ENCODE data around the gene CBLL2.

Gene CBLL2

DNA sequence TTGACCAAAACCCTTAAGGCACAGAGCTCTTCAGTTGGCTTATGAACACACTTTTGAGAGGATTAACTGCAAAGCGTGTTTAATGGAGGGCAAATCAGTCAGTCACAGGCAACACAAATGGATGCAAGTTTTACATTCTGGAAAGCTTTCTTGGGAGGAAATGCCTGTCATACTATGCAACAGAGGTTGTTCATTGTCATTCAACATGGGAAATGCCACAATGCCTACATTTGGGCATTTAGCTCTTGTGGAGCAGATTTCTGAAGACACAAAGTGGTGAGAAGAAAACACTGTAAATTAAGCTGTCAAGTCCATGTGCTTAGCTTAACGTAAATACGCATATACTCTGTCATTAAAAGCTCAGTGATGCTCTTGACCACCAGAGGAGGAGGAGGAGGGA, 41.1 kb downstream of the CBLL2 start:
- no peak for DNase-seq (ENCODE audit: low read depth)
- TF ChIP-seq, protein P1, sequence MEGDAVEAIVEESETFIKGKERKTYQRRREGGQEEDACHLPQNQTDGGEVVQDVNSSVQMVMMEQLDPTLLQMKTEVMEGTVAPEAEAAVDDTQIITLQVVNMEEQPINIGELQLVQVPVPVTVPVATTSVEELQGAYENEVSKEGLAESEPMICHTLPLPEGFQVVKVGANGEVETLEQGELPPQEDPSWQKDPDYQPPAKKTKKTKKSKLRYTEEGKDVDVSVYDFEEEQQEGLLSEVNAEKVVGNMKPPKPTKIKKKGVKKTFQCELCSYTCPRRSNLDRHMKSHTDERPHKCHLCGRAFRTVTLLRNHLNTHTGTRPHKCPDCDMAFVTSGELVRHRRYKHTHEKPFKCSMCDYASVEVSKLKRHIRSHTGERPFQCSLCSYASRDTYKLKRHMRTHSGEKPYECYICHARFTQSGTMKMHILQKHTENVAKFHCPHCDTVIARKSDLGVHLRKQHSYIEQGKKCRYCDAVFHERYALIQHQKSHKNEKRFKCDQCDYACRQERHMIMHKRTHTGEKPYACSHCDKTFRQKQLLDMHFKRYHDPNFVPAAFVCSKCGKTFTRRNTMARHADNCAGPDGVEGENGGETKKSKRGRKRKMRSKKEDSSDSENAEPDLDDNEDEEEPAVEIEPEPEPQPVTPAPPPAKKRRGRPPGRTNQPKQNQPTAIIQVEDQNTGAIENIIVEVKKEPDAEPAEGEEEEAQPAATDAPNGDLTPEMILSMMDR (conservative IDR thresholded peaks at IDR 0.05; ENCODE audit: low read length), result no peak
- no peak overlapping the region for H3K4me3 ChIP-seq (ENCODE audit: low read length)

DNA sequence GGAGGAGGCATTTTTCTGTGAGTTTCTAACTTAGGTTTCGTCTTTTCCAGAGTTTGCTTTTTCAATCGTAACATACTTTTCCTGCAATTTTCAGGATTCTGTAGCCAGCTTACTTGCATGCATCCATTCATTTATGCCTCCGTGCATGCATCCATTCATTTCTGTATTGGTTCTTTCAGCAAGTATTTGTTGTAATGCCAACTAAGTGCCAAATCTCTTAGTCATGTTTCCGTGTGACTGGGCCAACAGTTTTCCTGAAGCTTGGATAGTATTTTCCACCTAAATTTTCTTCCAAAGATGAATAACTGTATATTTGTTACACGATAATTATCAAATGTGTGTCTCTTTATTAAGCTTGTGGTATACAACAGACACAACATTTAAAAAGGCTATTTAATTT, 41.5 kb downstream of the CBLL2 start:
- H3K4me3 ChIP-seq (ENCODE audit: low read length), result no peak overlapping the region
- TF ChIP-seq, protein P1 (conservative IDR thresholded peaks at IDR 0.05; ENCODE audit: low read length), result no peak
- no peak for DNase-seq (ENCODE audit: low read depth)

DNA sequence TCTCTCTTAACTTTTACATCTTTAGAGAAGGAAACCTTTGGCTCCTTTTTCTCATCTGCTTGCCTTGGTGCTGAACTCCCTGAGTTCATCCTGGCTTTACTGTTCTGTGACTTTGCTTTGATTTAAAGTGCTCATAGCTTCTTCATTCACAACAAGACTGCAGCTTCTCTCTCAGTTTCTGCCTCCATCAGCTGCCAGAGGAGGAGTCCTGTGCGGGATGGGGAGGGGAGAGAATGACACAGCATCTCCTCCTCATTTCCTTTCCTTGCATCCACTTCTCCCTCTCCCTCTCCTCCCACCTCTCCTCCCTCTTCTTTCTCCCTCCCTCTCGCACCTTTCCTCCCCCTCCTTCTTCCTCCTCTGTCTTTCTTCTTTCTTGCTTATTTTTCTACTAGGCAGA, 42.0 kb downstream of the CBLL2 start:
- TF ChIP-seq, protein P1 (conservative IDR thresholded peaks at IDR 0.05; ENCODE audit: low read length), result no peak
- no peak for DNase-seq (ENCODE audit: low read depth)
- no peak overlapping the region for H3K4me3 ChIP-seq (ENCODE audit: low read length)

DNA sequence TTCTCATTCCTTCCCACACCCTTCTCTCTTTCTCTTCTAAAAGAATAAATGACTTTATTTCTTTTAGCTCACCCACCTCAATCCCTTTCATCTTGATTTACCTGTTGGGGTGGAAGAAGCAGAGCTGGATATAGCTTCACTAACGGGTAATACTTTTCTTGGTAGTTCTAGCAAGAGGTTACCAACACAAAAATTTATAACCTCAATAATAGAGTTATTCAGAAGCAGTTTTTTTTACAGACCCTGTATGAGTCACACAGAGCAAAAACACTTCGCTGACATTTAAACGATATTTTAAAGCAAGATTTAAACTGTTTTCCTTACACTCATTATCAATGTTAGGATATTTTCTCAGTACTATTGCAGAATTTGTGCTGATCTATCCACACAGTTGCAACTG, 42.4 kb downstream of the CBLL2 start:
- no peak overlapping the region for H3K4me3 ChIP-seq (ENCODE audit: low read length)
- no peak for DNase-seq (ENCODE audit: low read depth)
- TF ChIP-seq, protein P1 (conservative IDR thresholded peaks at IDR 0.05; ENCODE audit: low read length), result no peak

DNA sequence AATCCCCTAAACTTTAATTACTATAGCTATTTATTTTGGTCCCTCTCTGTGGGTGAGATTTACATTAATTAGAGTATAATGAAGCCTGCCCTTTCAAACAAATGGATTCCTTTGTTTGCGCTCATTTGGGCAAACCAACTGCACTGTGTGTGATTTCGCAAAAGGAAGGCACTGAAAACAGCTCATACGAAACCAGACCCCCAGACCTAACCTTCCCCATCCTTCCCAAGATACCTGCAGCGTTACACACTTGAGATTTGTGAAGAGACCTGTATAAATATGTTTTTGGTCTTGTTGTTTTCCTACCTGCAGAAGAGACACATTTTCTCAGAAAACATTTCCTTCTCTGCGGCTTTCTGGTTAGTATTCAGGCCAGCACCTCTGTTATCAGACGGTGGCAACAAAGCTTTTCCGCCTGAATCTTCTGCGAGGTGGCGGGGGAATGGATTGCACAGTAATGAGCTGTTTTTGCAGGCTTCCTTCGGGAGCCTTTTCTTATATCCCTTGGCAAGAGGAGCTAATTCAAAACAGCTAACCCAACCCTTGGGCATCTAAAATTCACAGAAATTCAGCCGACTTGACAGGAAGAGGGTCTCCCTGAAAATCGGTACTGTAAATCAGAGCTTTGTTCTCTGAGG, 47.6 kb downstream of the CBLL2 start:
- no peak overlapping the region for H3K4me3 ChIP-seq (ENCODE audit: low read length)
- TF ChIP-seq, protein P1 (conservative IDR thresholded peaks at IDR 0.05; ENCODE audit: low read length), result no peak

DNA sequence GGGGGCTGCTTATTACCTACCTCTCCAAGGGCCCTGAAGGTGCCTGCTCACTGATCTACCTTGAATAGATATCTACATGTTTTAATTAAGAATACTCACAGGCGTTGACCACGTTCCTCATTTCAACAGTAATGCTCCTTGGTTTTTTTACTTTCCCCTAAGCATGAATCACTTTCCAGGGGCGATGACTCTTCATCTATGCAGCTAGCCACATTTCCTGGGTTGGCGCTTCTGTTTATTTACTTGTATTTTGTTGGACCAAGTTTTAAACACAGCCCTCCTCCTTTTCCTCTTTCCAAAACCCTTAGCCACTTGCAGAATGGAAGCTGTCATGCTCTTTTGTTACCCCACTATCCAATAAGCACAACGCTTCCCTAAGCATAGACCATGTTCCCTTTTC, 50.8 kb downstream of the CBLL2 start:
- DNase-seq (ENCODE audit: low read depth), result peak; percentile 50

More for the DNA sequence above, 47.6 kb downstream of the CBLL2 start:
- no peak for DNase-seq (ENCODE audit: low read depth)

More for the DNA sequence above, 50.8 kb downstream of the CBLL2 start:
- TF ChIP-seq, protein P1 (conservative IDR thresholded peaks at IDR 0.05; ENCODE audit: low read length), result no peak
- H3K4me3 ChIP-seq (ENCODE audit: low read length), result no peak overlapping the region

Measured in AG10803 (cell line).